NK-92 (cell line): ENCODE measurements around the gene KIAA0232.

Experiments used
- DNase-seq: peaks from one replicate; lab custom pipeline; 2025; ENCODE audit not compliant: unreplicated experiment; lab: John Stamatoyannopoulos, UW

KIAA0232 gene

DNA sequence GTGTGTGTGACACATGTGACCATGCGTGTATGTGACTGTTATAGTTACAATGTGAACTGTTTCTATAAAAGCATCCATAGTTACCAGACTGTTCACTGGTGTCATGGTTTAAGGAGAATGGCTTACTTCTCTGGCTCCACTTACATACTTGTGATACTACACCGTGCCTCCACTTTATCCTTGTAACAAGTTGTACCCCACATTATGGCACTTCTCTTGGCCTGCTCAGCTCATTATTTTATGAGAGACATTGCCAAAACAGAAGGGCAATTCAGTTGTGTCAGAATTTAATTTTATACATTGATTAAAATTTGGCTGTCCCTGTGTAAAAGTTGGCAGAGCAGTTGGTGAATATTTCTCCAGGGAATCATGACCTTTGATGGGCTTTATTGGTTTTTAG is 64.7 kb downstream of the KIAA0232 start:
- DNase-seq, result no peak

DNA sequence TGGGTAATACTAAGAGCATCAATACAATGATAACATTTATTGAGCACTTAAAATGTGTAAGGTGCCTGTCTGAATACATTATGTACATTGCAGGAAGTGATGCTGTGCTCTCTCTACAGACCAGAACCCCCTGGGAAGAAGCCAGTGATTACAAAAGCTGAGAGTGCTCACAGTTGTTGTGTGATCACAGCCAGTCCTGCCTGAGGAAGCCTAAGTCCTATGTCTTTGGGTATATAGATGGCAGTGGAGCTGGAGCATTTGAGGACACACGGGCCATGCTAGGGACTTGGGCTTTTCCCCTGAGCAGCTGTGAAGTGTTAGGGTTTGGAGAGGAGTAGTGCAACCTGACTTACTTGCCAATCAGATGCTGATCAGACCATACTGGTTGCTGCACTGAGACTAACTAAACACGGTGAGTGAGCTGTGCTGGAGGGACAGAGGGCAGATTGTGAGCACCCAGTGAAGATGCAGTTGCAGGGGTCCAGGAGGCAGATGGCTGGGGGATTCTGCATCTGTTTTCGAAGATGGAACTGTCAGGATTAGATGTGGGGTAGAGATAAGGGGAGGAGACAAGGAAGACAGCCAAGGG is 66.3 kb downstream of the KIAA0232 start:
- no peak for DNase-seq

DNA sequence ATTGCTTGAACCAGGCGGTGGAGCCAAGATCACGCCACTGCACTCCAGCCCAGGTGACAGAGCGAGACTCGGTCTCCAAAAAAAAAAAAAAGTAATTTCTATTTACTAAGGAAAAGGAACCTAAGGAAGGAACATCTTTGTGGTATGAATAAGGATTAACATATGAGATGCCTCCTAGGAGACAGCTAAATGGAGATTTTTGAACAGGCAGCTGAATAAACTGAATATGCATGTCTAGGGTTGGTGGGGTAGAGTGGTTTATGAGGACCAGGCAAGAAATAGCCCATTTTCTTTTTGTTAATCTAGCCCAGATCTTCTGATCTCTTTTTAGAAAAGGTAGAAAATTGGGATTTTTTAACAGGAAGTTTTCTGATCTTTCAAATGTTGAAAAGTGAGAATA is 67.2 kb downstream of the KIAA0232 start:
- no peak for DNase-seq

DNA sequence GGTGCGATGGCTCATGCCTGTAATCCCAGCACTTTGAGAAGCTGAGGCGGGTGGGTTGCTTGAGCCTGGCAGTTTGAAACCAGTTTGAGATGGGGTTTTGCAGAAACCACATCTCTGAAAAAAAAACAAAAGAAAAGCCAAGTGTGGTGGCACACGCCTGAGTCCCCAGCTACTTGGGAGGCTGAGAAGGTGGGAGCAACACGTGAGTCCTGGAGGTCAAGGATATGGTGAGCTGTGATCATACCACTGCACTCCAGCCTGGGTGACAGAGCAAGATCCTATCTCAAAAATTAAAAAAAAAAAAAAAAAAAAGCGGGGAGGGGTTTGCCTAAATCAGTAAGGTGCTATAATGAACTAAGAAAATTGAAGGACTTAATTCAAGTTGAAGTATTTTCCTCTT is 68.9 kb downstream of the KIAA0232 start:
- no peak for DNase-seq

DNA sequence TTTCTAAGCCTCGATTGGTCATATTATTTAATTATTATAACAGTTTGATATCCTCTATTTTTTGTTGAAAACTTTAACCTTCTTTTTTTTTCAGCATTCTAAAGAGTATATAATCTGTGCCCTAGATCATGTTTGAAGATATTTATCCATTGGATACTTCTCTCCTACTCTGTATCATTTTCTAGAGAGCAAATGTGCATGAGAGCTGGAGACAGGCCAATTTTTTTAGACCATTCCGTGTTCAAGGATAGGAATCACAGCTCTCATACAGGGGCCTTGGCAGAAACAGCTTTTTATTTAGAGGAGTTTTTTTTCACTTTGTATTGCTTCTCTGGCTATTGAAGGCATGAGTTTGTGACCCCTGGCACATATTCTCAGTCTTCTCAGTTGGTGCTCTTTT is 69.4 kb downstream of the KIAA0232 start:
- no peak for DNase-seq

DNA sequence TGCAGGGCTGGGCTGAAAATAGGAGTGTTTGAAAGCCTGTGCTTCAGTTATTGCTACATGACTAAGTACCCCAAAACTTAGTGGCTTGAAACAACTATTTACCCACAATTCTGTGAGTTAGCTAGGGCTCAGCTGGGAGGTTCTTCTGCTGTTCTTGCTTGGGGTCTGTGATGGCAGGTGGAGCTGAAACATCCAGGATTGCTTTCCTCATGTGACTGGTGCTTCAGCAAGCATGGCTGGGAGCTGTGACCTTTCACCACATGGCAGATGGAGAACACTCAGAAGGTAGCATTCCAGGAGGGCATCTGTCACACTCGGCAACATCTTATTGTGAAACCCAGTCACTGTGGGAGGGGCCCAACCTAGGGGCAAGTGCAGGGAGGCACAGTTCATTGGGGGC is 70.1 kb downstream of the KIAA0232 start:
- no peak for DNase-seq

DNA sequence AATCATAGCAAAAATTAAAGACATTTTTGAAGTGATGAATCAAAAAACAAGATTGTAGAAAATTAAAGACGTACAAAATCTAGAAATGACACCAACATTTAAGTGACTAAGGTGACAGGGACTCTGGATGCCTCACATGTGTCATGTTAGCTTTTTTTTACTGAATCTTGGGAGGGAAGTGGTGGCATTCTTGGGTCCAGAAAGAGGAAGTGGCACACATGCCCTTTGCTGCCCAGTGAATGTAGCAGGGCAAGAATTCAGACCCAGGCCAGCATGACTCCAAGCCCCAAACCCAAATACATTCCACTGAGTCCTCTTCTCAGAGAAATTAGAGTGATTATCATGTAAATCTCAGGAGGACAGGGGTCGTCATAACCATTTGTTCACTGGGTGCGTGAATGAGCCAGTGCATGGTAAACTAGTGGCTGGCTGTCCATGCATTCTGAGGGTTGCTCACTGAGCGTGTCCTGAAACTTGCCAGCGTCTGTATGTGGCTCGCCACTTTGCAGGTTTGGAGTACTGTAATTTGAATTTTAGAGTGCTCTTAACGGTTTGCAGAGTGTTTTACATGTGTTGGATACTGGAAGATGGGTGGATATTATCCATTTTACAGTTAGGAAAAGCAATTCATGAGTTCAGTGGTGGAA is 71.7 kb downstream of the KIAA0232 start:
- DNase-seq, result no peak

DNA sequence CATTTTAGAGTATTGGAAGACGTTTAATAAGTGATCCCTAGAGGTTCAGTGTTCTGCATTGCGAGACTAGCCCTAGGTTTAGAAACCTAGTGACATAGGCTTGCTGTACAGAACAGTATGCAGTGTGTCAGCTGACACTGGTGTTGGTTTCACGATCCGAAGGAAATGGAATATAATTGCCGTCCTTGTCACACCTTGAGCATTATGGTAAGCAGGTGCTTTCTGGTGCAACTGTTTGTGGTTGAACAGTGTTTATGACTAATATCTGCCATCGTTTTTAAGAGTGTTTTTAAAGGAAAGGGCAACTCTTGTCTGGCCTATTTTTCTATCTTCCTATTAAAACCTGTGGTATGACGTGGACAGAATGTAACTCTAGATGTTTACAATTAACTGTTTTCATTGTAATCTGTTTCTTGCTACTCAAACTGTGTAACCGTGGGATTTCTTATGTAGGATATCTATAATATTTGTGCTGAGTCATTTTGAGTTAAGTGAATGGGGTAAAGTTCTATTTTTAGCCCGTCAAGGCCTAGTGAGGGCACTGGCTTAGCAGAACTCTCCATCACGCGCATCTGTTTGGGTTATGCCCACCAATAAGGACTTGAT is 73.3 kb downstream of the KIAA0232 start:
- no peak for DNase-seq

DNA sequence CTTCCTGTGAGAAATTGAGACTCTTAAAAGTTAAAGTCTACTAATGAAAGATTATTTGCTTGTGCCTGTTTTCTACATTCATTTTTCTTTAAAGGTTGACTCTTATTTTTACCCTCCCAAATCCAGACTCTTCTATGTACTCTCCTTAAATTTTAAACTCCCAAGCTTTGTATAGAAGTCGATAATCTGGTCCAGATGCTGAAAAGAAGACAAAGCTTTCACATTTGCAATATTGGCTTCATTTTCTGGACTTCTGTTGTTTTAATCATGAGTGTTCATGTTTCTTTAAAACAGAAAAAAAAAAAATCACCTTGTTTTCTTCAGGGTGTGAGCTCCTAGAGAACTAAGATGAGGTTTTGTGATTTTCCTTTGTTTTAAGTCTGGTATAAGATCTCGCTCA is 73.9 kb downstream of the KIAA0232 start:
- DNase-seq, result no peak

DNA sequence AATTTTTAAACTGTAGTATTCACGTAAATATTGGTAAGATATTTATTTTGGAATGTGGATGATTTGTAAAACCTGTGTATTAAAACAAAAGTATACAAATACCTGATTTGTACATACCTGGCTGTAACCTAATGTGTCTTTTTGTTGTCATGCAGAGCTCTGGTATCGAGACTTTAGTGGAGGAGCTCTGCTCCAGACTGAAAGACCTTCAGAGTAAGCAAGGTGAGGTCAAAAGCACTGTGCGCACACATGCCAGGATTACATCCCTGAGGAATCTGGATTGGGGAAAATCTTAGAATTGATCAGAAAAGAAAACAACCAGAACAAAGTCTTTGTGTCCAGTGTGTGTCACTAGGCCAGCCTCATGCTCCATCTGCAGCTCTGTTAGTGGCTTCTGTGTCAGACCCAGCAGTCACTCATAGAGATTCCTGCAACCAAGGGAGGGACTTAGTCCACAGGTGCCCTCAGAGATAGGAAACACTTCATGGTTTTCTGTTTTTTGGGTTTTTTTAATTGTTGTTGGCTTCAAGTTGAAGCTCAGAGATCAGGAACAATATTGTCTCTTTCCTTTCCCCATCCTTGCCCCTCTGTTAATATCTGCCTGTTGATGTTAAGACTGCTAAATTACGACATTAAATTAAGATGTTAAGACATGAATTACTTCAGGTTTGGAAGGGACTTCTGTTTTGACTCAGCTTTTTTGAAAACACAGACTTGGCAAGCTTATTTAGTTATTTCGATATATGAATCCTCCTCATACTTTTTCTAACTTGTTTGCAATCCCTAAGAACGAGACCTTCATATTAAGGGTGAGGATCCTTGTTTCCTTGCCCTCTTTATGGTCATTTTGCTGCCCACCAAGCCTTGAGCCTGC is 74.7 kb downstream of the KIAA0232 start:
- no peak for DNase-seq

DNA sequence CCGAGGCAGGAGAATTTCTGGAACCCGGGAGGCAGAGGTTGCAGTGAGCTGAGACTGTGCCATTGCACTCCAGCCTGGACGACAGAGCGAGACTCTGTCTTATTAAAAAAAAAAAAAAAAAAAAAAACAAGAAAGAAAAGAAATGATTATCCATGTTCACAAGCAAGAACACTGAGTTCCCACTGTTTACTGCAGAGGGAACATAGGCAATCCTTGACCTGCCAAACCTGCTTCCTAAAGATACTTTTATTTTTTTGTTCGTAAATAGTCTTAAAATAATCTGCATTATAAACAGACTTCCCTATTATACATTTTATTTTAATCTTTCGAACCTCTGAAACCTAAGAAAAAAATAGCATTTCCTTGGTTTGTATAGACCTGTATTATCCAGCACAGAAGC is 76.5 kb downstream of the KIAA0232 start:
- DNase-seq, result no peak

DNA sequence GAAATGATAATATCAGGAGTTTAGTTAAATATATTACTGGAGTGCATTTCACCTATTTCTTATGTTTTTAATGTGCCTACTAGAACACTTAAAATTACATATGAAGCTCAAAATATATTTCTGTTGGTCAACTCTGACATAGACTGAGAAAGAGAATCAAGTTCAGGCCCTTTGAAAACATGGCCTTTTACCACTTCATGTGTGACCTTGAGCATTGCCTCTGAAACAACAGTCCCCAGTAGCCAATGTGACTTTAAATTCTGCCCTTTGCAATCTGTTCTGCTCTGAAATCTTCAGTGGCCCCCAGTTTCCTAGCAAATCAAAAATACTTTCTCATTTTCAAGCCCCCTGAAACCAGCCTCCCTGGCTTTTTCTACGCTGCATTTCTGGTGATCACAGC is 77.0 kb downstream of the KIAA0232 start:
- no peak for DNase-seq

DNA sequence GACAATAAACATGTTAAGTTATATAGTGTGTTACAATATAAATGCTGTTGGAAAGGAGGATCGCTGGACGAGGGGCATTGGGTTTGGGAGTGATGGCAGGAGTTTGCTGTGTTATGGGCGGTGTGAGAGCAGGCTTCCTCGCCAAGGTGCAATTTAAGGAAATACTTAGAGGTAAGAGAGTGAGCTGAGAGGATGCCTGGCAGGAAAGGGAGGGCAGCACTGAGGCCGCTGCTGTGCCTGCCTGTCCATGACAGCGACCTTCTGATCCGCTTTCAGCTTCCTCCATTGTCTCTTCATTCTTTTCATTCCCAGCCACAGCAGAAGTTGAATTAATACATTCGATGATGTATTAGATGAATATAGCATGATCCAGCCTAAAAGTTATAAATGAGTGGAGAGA is 85.9 kb downstream of the KIAA0232 start:
- DNase-seq, result no peak

DNA sequence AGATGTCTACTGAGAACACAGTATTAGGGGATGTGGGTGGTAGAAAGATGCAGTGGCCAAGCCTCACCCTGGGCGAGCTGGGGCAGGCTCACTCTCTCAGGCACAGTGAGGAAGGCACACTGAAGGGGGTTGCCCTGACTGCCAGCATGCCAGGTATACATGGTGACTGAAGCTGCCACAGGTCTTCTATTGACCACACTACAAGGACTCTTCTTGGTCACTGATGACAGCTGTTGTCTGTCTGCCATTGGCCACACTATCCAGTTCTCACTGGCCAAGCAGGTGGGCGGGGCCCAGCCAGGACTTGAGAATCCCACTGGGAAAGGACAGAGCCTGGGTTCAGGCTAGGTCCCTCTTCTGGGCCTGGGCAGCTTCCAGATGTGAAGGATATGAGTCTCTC is 87.4 kb downstream of the KIAA0232 start:
- DNase-seq, result no peak

DNA sequence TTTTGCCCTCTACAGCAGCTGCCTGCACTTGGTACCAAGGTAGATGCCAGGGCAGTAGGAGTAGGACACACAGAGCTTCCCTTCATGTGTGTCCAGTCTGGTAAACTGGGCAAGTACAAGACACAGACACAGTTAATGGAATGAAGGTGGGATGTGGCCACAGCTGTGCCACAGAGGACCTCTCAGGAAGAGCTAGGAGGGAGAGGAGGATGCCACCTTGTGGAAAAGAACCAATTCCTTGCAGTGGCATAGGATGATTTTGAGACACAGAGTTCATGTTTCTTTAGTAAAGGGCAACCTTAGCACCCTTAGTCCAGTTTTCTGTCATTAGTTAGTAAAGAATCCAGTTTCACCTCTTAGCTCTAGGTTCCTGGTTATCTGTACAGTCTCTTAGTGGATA is 90.8 kb downstream of the KIAA0232 start:
- no peak for DNase-seq

DNA sequence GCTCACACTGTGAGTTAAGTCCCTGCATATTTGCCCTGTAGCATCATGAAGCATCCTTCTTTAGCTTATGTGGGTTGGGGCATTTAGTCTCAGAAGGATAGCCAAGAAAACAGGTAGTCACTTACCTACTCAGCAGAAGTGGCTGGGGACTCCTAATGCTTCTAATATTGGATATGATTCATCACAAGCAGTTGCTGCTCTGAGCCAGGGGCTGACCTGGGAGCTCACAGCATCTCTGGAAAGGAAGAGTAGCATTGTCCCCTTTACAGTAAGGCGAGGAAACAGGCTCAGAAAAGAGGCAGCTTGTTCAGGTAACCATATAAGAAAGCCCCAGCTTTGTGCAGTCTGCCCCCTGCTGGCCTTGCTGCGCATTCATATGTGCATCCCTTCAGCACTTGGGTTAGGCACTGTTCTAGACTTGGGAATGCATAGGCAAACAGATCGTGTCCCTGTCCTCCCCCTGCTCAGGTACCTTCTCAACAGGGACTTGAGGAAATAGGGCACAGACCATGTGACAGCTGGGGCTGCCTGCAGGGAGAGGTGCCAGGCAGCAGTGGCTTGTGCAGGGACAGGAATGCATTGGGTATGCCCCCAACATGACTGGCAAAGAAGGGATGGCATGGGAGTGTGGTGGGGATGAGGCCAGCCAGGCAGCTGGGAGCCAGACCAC is 91.4 kb downstream of the KIAA0232 start:
- DNase-seq, result no peak

DNA sequence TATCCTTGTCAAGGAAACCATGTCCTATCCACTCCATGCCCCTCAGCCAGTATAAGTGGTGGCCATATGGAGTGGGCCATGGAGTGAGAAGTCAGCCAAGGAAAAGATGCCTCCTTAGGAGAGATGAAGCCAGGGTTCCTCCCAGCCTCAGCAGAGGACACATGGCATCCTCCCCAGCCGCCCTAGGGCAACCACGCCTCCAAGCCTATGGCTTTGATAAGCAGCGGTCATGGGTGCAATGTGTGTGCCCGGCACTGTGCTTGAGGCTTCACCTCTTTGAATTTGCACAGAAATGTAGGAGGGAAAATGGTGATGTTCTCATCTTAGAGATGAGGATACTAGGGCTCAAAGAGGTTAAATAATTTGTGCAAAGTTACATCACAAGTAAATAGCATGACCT is 92.5 kb downstream of the KIAA0232 start:
- no peak for DNase-seq

DNA sequence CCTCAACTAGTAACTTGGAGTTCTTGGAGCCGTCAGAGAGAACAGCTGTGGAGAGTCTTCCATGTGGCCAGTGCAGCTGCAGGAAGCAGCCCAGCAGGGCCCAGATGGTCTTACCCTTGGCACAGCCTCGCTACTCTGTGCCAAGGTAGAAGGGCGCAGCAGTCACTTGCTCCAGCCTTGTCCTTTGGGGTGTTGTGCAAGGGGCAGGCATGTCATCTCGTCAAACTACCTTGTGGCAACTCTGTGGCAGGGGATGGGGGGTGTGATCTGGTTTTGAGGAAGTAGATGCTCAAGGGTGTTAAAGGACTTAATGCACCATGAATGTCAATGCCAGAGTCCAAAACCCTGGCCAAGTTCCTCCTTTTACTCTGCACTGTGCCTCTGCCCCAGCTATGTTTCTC is 92.9 kb downstream of the KIAA0232 start:
- DNase-seq, result no peak

DNA sequence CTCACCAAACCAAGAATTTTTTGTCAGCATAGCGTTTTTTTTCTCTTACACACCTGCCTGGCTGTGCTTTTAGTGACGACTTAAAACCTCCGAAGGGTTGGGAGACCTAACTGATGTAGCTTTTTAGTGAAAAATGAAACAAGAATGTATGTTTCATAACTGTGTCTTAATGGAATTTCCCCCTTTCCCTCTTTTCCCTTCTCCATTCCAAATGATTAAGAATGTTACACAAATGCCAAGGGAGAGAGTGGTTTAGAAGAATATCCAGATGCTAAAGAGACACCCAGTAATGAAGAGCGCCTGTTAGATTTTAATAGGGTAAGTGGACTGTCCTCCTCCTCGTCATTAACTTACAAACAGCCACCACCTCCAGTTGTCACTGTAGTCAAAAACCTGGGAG is 93.9 kb downstream of the KIAA0232 start:
- no peak for DNase-seq

DNA sequence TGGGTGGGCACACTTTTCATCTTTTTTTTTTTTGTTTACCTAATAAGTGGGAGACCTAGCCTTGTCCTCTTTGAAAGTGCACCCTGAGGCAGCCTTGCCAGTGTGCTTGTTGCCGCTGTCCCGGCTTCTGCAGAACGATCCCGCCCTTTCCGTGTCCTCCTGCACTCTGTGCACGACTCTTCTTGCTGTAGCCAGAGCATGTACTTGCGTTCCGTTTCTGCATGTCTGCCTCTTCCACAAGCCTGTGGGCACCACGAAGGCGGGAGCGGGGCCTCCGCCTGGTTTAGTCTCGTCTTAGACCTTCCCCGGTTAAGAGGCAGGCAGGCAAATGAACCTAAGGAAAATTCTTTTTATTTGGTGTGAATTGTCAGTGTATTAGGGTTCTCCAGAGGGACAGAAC is 94.5 kb downstream of the KIAA0232 start:
- no peak for DNase-seq

DNA sequence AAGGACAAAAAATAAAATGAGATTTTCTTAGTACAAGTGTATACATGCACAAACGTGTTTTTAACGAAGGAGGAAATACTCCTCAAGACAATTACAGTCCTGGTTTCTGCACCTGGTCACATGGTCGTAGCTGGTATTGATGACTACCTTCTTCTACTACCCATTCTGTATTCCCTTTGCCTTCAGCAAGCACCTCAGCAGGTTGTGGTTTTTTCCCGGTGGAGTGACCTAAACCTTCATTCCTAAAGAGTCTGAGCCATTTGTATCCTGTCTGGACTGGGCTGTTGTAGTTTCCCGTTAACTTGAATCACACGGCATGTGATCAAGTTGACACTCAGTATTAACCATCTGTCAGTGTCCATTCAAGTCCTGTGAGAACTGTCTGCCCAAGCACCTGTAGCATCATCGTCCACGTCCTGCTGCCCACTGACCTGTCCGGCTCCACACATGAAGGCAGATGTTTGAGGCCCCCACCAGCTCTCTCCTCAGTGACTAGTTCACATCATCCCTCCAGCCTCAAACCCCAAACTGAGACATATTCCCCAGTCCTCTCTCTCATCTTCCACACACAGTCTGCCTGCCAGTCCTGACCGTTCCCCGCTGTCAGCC is 96.0 kb downstream of the KIAA0232 start:
- no peak for DNase-seq
